K562 (cell line): Measurements from ENCODE around the gene BRICD5.

Experiments used
- EP300 ChIP-seq: IDR thresholded peaks from 2 replicates; pipeline ENCODE4 v1.6.1; 2012; ENCODE audit warnings: low read length, improper control_type of control experiment
- GTF2E2 ChIP-seq: fragments of 200-800 bp; sonication (Bioruptor generic); IDR thresholded peaks from 2 replicates; pipeline ENCODE4 v1.6.1; 2016; ENCODE audit warnings: missing genetic modification characterization, missing compliant biosample characterization
- MAFG ChIP-seq: fragments of 450-650 bp; conservative IDR thresholded peaks from 2 replicates; pipeline ENCODE4 v1.6.1; 2016; ENCODE audit warnings: missing genetic modification characterization, missing compliant biosample characterization
- MXI1 ChIP-seq: IDR thresholded peaks from 2 replicates; pipeline ENCODE4 v1.6.1; 2011; ENCODE audit warnings: low read depth, mild to moderate bottlenecking, improper control_type of control experiment, low read length
- NFIC ChIP-seq: fragments of 450-650 bp; IDR thresholded peaks from 2 replicates; pipeline ENCODE4 v1.6.1; 2017; ENCODE audit warnings: mild to moderate bottlenecking, inconsistent platforms
- RBM14 ChIP-seq: fragments of 200-400 bp; formaldehyde crosslinking; IDR thresholded peaks from 2 replicates; pipeline ENCODE4 v1.6.1; 2018; ENCODE audit warnings: low read depth, mild to moderate bottlenecking, low read length, moderate library complexity, borderline replicate concordance; ENCODE audit not compliant: insufficient read depth
- SMAD4 ChIP-seq: fragments of 250-450 bp; sonication (Bioruptor Pico); conservative IDR thresholded peaks from 2 replicates; pipeline ENCODE4 v1.8.0; 2021; ENCODE audit warnings: inconsistent platforms, mild to moderate bottlenecking, moderate library complexity
- SMC3 ChIP-seq: conservative IDR thresholded peaks from 2 replicates; pipeline ENCODE4 v1.6.1; 2011; ENCODE audit warnings: low read depth, low read length, improper control_type of control experiment; ENCODE audit not compliant: insufficient read depth
- TCF7 ChIP-seq: sonication (generic); IDR thresholded peaks from 2 replicates; pipeline ENCODE4 v1.6.1; 2016; ENCODE audit warnings: antibody characterized with exemption, borderline replicate concordance
- TF ChIP-seq, protein P1 (sequence below): fragments of 250-450 bp; sonication (Bioruptor Pico); IDR thresholded peaks from 2 replicates; pipeline ENCODE4 v1.8.0; 2021; ENCODE audit warnings: mild to moderate bottlenecking, moderate library complexity
- TF ChIP-seq, protein P2 (sequence below), 3 experiments: IDR thresholded peaks in 2 of 3; conservative IDR thresholded peaks in 1 of 3; 2 replicates each; pipeline ENCODE4 v1.5.1; 2011 to 2012; ENCODE audit warnings: low read length in 3 of 3, mild to moderate bottlenecking in 3 of 3, control low read depth in 2 of 3, improper control_type of control experiment in 1 of 3, inconsistent platforms in 1 of 3, low read depth in 1 of 3, mixed read lengths in 1 of 3, moderate library complexity in 1 of 3; ENCODE audit not compliant: insufficient read depth in 2 of 3
- TF ChIP-seq, protein P3 (sequence below): sonication (generic); formaldehyde crosslinking; IDR thresholded peaks from 2 replicates; pipeline ENCODE4 v1.8.0; 2022; ENCODE audit warnings: missing genetic modification reagents, mild to moderate bottlenecking, moderate library complexity, borderline replicate concordance
- TF ChIP-seq, protein P4 (sequence below): fragments of 450-650 bp; IDR thresholded peaks from 2 replicates; pipeline ENCODE4 v1.6.1; 2018; ENCODE audit not compliant: partially characterized antibody
- TF ChIP-seq, protein P5 (sequence below): sonication (generic); formaldehyde crosslinking; IDR thresholded peaks from 2 replicates; pipeline ENCODE4 v1.8.0; 2023; ENCODE audit warnings: missing genetic modification reagents, mild to moderate bottlenecking, borderline replicate concordance

DNA sequence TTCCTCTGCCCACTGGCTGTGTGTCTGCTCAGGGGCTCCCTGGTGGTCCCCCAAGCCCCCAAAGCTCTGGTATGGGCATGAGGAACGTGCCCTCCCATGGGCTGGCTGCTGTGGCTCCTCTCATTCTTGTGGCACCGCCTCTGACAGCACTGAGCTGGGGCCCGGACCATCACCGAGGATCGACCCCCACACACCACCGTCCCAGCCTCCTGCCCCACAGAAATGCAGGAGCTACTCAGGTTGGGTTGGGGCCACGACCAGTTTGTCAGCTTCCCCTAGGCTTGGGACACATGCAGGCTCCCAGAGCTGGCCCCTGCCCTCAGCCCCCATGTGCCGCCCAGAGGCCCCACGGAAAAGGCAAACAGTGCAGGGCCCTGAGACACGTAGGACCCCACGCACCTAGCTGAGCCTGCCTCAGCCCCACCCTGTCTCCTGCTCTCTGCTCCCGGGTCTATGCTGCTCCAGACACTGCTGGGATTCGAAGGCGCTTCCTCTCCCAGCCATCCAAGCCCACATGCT, 11.0 kb downstream of the BRICD5 start:
- TF ChIP-seq NFIC, result no peak
- no peak for TF ChIP-seq SMC3
- TF ChIP-seq, protein P1, sequence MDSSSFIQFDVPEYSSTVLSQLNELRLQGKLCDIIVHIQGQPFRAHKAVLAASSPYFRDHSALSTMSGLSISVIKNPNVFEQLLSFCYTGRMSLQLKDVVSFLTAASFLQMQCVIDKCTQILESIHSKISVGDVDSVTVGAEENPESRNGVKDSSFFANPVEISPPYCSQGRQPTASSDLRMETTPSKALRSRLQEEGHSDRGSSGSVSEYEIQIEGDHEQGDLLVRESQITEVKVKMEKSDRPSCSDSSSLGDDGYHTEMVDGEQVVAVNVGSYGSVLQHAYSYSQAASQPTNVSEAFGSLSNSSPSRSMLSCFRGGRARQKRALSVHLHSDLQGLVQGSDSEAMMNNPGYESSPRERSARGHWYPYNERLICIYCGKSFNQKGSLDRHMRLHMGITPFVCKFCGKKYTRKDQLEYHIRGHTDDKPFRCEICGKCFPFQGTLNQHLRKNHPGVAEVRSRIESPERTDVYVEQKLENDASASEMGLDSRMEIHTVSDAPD (CRISPR knock-in tag), result no peak
- no peak for TF ChIP-seq RBM14
- TF ChIP-seq MXI1, result no peak
- TF ChIP-seq, protein P2, sequence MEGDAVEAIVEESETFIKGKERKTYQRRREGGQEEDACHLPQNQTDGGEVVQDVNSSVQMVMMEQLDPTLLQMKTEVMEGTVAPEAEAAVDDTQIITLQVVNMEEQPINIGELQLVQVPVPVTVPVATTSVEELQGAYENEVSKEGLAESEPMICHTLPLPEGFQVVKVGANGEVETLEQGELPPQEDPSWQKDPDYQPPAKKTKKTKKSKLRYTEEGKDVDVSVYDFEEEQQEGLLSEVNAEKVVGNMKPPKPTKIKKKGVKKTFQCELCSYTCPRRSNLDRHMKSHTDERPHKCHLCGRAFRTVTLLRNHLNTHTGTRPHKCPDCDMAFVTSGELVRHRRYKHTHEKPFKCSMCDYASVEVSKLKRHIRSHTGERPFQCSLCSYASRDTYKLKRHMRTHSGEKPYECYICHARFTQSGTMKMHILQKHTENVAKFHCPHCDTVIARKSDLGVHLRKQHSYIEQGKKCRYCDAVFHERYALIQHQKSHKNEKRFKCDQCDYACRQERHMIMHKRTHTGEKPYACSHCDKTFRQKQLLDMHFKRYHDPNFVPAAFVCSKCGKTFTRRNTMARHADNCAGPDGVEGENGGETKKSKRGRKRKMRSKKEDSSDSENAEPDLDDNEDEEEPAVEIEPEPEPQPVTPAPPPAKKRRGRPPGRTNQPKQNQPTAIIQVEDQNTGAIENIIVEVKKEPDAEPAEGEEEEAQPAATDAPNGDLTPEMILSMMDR (IDR thresholded peaks at IDR 0.05 in 2 of 3, conservative IDR thresholded peaks at IDR 0.05 in 1 of 3; ENCODE audit: insufficient read depth in 2 of 3, low read depth in 1 of 3, low read length in 3 of 3), result no peak
- TF ChIP-seq TCF7, result no peak
- TF ChIP-seq SMAD4 (CRISPR knock-in tag), result no peak
- TF ChIP-seq, protein P3, sequence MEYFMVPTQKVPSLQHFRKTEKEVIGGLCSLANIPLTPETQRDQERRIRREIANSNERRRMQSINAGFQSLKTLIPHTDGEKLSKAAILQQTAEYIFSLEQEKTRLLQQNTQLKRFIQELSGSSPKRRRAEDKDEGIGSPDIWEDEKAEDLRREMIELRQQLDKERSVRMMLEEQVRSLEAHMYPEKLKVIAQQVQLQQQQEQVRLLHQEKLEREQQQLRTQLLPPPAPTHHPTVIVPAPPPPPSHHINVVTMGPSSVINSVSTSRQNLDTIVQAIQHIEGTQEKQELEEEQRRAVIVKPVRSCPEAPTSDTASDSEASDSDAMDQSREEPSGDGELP, result no peak
- TF ChIP-seq EP300, result no peak
- TF ChIP-seq, protein P4, sequence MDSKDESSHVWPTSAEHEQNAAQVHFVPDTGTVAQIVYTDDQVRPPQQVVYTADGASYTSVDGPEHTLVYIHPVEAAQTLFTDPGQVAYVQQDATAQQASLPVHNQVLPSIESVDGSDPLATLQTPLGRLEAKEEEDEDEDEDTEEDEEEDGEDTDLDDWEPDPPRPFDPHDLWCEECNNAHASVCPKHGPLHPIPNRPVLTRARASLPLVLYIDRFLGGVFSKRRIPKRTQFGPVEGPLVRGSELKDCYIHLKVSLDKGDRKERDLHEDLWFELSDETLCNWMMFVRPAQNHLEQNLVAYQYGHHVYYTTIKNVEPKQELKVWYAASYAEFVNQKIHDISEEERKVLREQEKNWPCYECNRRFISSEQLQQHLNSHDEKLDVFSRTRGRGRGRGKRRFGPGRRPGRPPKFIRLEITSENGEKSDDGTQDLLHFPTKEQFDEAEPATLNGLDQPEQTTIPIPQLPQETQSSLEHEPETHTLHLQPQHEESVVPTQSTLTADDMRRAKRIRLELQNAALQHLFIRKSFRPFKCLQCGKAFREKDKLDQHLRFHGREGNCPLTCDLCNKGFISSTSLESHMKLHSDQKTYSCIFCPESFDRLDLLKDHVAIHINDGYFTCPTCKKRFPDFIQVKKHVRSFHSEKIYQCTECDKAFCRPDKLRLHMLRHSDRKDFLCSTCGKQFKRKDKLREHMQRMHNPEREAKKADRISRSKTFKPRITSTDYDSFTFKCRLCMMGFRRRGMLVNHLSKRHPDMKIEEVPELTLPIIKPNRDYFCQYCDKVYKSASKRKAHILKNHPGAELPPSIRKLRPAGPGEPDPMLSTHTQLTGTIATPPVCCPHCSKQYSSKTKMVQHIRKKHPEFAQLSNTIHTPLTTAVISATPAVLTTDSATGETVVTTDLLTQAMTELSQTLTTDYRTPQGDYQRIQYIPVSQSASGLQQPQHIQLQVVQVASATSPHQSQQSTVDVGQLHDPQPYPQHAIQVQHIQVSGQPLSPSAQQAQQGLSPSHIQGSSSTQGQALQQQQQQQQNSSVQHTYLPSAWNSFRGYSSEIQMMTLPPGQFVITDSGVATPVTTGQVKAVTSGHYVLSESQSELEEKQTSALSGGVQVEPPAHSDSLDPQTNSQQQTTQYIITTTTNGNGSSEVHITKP, result no peak
- TF ChIP-seq, protein P5, sequence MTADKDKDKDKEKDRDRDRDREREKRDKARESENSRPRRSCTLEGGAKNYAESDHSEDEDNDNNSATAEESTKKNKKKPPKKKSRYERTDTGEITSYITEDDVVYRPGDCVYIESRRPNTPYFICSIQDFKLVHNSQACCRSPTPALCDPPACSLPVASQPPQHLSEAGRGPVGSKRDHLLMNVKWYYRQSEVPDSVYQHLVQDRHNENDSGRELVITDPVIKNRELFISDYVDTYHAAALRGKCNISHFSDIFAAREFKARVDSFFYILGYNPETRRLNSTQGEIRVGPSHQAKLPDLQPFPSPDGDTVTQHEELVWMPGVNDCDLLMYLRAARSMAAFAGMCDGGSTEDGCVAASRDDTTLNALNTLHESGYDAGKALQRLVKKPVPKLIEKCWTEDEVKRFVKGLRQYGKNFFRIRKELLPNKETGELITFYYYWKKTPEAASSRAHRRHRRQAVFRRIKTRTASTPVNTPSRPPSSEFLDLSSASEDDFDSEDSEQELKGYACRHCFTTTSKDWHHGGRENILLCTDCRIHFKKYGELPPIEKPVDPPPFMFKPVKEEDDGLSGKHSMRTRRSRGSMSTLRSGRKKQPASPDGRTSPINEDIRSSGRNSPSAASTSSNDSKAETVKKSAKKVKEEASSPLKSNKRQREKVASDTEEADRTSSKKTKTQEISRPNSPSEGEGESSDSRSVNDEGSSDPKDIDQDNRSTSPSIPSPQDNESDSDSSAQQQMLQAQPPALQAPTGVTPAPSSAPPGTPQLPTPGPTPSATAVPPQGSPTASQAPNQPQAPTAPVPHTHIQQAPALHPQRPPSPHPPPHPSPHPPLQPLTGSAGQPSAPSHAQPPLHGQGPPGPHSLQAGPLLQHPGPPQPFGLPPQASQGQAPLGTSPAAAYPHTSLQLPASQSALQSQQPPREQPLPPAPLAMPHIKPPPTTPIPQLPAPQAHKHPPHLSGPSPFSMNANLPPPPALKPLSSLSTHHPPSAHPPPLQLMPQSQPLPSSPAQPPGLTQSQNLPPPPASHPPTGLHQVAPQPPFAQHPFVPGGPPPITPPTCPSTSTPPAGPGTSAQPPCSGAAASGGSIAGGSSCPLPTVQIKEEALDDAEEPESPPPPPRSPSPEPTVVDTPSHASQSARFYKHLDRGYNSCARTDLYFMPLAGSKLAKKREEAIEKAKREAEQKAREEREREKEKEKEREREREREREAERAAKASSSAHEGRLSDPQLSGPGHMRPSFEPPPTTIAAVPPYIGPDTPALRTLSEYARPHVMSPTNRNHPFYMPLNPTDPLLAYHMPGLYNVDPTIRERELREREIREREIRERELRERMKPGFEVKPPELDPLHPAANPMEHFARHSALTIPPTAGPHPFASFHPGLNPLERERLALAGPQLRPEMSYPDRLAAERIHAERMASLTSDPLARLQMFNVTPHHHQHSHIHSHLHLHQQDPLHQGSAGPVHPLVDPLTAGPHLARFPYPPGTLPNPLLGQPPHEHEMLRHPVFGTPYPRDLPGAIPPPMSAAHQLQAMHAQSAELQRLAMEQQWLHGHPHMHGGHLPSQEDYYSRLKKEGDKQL (CRISPR knock-in tag), result no peak
- no peak for TF ChIP-seq MAFG (tag)
- TF ChIP-seq GTF2E2 (tag), result no peak
